Measurements from ENCODE around the gene CAPG.
A peak's percentile ranks its signal among the peaks of the same experiment; 100 is the strongest.

The CAPG gene

DNA sequence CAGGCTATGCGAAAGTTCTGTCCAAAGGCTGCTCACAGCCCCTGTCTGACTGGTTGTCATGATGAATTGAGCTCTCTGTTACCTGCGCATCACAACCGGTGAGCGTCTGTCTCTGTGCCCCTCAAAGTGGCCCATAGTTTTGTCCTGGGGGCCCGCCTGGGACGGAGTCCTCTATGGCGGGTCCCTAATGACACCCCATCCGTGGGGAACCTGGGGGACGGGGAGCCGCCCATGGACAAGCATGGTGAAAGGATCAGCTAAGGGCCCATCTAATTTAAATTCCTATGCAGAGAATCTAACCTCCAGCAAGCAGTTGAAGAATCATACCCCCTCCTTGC is 55.1 kb downstream of the CAPG start:
- peak overlapping the region; percentile 67 to 94 for H3K27ac ChIP-seq
- DNase-seq (ENCODE audit: low spot score) = no peak
- TF ChIP-seq, protein P1, sequence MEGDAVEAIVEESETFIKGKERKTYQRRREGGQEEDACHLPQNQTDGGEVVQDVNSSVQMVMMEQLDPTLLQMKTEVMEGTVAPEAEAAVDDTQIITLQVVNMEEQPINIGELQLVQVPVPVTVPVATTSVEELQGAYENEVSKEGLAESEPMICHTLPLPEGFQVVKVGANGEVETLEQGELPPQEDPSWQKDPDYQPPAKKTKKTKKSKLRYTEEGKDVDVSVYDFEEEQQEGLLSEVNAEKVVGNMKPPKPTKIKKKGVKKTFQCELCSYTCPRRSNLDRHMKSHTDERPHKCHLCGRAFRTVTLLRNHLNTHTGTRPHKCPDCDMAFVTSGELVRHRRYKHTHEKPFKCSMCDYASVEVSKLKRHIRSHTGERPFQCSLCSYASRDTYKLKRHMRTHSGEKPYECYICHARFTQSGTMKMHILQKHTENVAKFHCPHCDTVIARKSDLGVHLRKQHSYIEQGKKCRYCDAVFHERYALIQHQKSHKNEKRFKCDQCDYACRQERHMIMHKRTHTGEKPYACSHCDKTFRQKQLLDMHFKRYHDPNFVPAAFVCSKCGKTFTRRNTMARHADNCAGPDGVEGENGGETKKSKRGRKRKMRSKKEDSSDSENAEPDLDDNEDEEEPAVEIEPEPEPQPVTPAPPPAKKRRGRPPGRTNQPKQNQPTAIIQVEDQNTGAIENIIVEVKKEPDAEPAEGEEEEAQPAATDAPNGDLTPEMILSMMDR (IDR thresholded peaks at IDR 0.05) = no peak

DNA sequence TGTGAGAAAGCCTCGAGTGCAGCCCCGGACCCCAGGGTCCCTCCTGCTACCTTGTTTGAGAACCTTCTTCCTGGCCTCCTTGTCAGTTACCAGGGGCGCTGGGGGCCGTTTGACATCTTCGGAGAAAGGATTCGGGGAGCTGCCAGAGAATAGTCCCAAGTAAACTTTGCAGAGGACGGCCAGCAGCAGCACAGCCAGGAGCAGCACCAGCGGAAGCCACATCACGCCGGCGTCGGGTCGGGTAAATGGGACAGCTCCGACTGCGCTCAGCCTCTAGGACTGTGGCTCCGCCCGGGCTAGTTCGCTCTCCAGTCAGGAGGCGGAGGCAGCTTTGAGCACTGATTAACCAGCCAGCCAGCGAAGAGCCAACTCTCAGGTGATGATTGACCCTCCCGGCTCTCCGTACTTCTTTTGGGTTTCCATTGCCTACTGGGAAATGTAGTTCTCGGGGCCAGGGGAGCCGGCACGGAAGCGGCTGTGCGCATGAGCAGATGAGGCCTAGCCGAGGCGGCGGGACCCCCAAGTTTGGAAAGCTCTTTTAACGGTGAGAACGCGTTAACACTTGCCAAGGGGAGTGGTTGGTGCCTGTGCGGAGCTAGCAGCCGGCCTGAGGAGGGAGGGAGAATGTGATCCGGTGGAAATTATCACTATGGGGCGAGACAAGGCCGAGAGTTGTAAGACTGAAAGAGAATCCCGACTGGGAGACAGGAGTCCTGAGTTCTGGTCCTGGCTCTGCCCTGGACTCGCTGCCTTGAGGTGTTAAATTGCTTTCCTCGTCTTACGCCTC is 55.7 kb downstream of the CAPG start, which contains the start of the genes ELMOD3 and RETSAT:
Gene ELMOD3, plus strand, starts transcription at position 484 of the 787 bp plus-strand sequence. CDS start 2,430 bp downstream, outside the sequence.
Gene RETSAT, minus strand, starts transcription at position 243 of the 787 bp plus-strand sequence. Its CDS starts 21 bp downstream, at position 222.
- Histone ChIP-seq H3K27ac (peak within 1 kb of the TSS; percentile 67 to 94), H3K4me3 (peak within 1 kb of the TSS; percentile 92)
- DNase-seq (ENCODE audit: low spot score) = peak; percentile 99
- TF ChIP-seq, protein P1 (IDR thresholded peaks at IDR 0.05) = no peak

More for the DNA sequence above, 55.1 kb downstream of the CAPG start:
- peak overlapping the region; percentile 92 for H3K4me3 ChIP-seq

DNA sequence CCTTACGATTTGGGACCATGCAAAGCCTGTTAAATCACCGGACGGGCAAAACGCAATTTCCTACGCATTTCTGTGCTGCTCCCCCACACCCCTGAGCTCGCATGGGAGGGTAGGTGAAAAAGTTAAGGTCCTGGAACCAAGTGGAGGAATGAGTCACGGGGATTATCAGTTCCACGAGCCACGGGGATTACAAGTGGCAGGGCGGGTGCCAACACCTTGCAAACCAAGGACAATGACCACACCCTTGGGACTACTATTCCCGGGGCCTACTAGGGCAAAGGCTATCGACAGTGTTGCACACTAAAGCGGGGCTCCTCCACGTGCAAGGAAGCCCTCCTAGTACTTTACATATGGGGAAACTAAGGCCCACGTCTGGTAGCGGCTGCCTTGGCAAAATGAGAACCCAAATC is 56.3 kb downstream of the CAPG start:
- H3K27ac ChIP-seq = peak overlapping the region; percentile 67 to 94
- peak overlapping the region; percentile 92 for H3K4me3 ChIP-seq
- DNase-seq (ENCODE audit: low spot score) = peak; percentile 77
- TF ChIP-seq, protein P1 (IDR thresholded peaks at IDR 0.05) = no peak

DNA sequence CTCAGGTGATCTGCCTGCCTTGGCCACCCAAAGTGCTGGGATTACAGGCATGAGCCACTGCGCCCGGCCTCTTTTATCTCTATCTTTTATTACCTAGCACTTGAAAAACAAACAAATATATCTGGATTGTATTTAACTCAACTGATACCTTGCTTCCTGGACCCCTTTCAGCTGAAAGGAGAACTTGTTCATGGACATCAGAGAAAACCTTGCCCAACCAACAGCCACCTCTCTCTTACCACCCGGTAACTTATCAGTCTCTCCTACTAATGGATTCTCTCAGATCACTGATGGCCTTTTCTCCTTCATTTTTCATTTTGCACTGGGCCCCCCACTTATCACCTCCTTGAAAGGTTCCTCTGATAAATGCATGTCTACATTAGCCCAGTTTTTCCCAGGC is 62.6 kb downstream of the CAPG start:
- Histone ChIP-seq H3K27ac (no peak overlapping the region), H3K4me3 (no peak overlapping the region)
- DNase-seq (ENCODE audit: low spot score) = no peak
- TF ChIP-seq, protein P1 (IDR thresholded peaks at IDR 0.05) = no peak
